HG02571 (cell line): ENCODE results near the gene PKHD1.
"Not testable (repeated sequence)": the region's sequence is repeated elsewhere in the genome, so short reads cannot be mapped to it uniquely, and the experiment has no call there.

Source experiments
- ATAC-seq: cut with Tn5 transposase; IDR thresholded peaks from one replicate; pipeline ENCODE4 v1.9.1; 2021; ENCODE audit warnings: mild to moderate bottlenecking, moderate library complexity; ENCODE audit not compliant: unreplicated experiment

Gene PKHD1

DNA sequence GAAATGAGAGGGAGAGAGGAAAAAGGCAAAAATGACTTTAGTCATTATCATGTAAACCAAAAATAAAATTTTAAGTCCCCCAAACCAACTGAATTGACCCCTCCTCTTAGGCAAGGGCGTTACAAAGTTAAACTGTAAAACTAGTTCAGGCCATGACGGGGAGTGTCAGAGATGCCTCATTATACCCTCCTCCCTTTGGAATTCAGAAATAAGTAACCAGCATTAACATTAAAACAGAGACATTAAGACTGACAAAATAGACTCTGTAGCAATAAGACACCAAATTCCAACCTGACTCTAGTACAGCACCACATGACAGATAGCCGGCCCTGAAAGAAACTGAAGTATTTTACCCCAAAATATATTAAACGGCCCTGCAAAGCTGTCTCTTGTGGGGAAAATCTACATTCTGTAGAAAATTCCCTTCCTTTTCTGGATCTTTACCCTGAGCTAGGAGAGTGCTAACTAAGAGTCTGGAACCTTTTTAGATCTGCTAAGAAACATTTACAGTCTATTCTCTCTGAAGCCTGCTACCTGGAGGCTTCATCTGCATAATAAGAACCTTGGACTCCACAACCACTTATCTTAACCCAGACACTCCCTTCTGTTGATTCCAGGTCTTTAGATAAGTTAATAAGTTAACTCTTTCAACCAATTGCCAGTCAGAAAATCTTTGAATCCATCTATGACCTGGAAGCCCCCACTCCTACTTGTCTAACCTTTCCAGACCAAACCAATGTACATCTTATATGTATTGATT, 150.7 kb downstream of the PKHD1 start:
- ATAC-seq: no peak

DNA sequence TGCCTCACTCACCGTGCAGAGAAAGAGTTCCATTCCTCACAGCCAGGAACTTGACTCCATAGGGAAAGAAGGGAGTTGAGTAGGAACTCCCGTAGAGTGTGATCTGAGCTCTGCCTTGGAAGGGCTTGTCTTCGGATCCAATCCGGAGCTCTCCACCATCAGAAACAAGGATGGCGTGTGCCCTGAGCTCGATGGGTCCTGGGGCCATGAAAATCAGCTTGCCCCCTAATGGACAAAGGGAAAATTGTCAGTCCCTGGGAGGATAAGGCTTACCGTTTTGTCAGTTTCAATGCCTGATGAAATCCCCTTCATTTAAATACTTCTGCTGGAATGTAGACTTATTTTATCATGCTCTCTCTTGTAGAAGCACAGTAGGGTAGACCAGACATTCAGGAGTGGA, 153.3 kb downstream of the PKHD1 start:
- ATAC-seq: no peak

DNA sequence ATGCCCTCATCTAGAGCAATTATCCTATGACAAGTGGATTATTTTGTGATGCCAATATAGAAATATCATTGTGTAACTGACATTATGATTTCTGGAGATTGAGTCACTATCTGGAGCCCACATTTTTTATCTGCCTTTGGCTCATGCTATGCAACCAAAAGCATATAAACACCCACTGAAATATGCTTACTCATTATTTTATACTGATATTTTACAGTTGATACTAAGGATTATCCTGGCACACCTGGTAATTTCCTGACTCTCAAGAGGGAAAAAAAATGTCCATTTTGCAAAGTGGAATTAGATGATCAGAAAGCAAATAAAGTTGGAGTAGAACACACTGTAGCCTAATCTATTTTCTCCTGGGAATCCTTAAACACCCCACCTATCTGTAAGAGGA, 154.5 kb downstream of the PKHD1 start:
- no peak for ATAC-seq

DNA sequence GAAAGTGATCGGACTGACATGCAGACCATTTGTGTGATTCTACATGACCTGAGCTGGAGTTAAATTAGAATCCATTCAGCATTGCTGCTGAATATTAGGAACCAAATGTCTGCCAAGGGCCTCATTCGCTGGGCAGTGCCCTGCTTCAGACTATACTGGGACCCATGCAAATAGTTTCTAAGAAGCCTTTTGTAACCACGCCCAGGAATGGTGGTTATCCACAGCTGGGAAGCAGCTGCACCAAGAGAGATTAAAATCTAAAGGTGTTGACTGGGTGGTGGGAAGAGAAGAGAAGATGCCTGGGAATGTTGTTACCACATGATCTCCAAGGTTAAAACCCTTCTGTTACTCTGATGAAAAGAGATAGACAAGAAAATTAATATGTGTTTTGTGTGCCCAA, 156.8 kb downstream of the PKHD1 start:
- no peak for ATAC-seq

DNA sequence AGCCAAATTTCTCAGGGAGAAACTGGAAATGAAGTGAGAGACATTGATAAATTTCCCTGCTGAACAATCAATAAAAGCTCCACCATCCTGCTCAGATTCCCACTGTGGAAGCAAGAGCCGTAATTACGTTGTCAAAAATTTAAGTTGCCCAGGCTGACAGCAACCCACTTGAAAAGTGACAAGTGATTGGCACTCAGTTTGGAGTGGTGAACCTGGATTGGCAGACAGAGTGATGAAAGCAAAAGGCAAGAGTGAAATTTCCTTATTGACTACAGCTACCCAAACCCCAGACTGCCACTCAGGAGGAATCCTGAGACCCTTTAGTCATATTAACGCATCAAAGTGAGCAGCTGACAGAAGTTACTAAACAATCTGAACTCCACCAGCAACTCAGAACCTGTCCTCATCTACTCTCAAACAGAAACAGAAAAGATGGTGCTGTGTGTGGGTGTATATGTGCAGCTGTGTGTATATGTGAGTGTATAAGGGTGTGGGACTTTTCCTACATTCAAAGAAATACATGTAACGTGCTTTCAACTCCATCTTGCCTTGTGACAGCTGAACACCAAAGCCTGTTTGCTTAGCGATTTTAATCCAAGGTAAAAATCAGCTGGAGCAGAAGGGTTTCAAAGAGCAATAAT, 157.4 kb downstream of the PKHD1 start:
- ATAC-seq: peak; percentile 33

DNA sequence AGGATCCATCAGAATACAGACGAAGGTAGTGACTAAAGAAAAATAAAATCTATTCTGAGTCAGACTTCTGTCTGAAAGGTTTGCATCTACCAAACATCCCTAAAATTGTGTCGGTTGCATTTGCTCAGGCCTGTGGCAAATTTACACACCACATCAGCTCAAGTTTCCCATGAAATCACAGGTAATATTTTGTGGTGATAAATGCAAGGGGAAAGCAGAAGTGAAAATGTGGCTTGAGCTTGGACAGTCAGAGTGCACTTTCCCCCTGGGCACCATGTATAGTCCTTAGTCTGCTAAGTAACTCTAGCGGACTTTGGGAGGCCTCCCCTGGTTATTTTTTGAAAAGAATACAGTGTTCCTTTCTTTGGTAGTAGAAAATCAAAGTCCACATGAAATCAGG, 159.1 kb downstream of the PKHD1 start:
- peak; percentile 63 for ATAC-seq

DNA sequence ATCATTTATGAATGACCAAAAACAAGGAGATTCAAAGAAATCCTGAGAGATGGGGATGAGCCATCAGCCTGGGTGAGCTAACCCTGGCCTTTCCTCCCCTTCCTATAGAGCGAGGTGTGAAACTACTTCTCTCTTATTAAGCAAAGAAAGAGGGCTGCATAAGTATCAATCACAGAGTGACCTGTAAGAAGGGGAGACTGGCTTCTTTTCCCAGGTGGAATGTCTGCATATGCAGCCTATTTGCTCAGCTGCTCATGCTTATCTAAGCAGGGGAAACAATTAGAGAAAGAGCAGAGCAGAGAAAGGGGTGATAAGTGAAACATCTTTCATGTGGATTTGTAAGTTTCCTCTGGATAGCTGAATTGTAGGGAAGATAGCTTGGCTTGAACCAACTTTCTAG, 160.0 kb downstream of the PKHD1 start:
- ATAC-seq: no peak

DNA sequence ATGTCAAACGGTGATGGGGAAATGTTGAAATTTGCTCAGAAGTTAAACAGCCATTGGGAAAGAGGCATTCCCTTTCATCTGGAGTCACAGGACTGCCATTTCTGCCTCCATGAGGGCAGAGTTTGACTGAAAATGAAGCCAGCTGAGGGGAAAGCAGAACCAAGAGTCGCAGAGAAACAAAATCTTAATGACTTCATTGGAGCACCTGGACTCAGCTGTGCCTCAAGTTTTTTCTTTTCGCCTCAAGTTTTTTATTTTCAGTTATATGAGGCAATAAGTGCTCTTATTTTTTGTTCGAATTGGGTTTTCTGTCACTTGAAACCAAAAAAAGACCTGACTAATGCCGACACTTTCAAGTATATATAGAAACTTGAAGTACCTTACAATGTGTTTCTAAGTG, 161.3 kb downstream of the PKHD1 start:
- peak; percentile 56 for ATAC-seq

DNA sequence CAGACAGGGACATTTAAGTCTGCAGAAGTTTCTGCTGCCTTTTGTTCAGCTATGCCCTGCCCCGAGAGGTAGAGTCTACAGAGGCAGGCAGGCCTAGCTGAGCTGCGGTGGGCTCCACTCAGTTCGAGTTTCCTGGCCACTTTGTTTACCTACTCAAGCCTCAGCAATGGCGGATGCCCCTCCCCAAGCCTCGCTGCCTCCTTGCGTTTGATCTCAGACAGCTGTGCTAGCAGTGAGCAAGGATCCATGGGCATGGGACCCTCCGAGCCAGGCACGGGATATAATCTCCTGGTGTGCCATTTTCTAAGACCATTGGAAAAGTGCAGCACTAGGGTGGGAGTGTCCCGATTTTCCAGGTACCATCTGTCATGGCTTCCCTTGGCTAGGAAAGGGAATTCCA, 164.9 kb downstream of the PKHD1 start:
- not testable (repeated sequence) for ATAC-seq

DNA sequence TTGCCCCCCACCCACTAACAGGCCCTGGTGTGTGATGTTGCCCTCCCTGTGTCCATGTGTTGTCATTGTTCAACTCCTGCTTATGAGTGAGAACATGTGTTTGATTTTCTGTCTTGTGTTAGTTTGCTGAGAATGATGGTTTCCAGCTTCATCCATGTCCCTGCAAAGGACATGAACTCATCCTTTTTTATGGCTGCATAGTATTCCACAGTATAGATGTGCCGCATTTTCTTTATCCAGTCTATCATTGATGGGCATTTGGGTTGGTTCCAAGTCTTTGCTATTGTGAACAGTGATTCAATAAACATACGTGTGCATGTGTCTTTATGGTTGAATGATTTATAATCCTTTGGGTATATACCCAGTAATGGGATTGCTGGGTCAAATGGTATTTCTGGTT, 169.1 kb downstream of the PKHD1 start:
- ATAC-seq: not testable (repeated sequence)

DNA sequence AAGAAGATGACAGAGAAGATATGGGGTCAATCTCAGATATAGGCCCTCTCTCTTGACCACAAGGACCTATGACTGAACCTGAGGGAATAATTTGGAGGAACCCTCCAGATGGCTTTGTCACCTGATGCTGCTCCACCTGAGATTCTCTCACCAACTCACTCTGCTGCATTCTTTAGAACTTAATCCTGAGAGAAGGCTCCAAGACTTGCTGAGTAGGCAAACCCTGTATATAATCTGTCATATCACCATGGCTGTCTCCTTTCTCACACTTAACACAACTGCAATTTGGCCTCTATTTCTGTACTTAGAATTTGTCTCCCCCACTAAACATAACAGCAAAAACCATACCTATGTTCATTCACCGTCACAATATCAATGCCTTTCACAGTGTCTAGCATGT, 172.3 kb downstream of the PKHD1 start:
- ATAC-seq: no peak

DNA sequence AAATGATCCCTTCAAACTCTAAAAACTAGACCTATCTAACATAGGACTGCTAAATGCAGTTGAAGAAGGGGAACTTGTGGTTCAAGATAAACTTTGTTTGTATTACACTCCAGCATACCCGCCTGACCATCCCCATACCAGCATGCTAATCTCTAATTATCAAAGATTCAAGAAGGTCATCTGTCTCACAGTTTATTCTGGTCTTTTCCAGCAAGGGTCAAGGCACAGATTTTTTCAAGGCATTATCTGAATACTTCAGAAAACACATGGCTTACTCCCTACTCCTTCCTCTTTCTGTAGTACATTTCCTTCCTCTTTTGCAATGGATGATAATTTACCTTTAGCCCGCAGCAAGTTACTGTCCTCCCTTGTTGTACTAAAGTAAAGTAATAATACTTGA, 174.1 kb downstream of the PKHD1 start:
- no peak for ATAC-seq

DNA sequence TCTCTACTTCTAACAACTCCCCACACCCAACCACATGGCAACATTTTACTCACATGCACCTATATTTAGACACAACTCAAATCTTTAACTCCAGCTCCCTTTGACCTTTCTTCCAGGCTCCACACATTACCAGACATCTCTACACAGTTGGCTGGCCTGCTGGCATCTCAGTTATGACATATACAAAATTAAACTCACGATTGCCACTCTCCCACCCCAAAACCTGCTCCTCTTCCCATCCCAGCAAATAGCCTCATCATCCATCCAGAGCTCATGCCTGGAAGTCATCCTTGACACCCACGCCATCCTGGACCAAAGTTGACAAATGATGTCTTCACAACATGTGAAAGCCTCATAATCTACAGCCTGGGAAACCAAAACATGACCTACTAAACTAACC, 176.6 kb downstream of the PKHD1 start:
- no peak for ATAC-seq

DNA sequence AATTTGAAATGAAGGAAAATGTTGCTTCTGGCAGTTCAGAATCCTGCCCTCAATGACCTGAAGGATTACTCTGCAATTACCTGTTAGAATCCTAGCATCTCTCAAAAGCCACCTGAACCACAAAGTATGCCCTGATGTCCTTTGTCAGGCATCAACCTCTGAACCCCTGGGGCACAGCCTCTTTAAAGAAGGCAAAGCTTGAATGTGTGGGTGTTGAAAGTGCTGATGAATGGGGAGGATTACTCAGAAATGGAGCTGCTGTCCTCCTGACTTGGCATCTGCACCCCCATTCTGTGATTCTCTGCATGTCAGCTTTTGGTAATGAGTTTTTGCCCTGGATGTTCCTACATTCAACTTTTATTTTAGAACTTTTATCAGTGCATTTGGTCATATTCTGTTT, 179.2 kb downstream of the PKHD1 start:
- no peak for ATAC-seq

DNA sequence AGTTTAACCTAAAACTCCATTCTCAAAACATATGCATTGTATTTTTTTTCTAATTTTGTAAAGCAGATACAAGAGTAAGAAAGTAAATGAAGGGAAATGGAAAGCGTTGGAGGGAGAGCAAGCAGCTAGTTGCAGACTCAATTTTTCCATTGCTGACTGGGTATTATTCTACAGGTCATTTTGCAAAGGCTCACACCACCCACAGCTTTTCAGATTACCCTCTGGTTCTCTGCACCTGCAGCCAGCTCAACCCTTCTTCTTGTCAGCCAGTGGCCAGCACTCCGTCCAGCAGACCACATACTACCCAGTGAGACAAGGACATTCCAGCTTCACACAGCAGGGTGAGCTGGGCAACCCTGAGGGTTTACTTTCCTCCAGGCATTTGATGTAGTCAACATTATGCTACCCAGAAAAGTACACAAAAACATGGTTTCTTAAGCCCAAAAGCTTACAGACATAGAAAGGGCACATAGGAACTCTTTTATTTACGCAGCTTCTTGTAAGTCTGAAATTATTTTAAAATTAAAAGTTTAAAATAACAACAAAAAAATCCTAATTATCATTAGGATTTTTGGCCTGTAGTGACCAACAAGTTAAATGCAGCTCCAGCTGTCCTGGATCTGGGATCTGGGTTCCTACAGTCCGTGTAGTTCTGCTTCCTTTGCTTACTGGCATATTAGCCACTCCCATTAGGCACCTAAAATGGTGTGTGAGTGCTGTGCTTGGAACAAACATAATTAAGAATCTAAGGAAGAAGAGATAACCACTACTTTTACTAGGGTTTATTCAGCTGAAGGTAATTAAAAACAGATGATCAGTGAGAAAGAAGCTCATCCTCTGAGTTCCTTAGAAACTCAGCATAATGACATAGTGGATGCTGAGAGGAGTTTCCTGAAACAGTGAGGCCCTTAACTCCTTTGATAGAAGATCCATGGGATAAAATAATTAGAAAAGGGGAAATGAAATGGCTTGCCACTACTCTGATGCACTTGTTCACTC, 185.3 kb downstream of the PKHD1 start:
- peak; percentile 77 for ATAC-seq

DNA sequence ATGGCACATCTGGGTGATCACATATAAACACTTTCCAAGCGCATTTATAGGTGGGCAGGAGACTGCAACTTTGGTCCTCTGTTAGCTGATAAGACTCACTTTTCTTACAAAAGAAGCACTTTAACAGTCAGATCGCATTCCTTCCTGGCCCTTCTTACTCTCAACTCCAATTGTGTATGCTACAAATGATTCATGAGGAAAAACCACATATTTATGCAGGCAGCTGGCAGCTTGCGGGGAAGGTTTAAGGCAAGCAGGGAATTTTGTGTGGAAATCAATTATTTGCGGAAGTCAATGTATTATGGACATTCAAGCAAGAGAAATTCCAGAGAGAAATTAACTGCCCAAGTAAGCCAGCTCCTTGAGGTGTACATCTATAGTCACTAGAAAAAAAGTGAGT, 194.0 kb downstream of the PKHD1 start:
- no peak for ATAC-seq

DNA sequence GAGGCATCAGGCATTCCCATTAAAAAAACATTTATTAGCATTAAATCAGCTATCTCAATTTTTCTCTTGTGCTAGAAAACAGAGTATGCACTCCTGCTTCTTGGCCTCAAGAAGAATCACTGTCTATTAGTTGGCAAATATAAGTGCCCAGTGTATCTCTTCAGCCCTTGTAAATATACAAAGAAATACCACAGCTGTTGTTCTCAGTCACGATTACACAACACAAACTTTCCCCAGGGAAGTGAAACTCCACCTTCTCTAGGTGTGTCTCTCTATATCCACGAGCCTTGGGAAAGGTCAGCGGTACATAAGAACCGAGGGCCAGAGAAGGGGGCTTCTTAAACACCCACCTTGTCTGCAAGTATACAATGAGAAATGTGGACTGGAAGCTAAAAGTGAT, 194.7 kb downstream of the PKHD1 start:
- ATAC-seq: no peak

DNA sequence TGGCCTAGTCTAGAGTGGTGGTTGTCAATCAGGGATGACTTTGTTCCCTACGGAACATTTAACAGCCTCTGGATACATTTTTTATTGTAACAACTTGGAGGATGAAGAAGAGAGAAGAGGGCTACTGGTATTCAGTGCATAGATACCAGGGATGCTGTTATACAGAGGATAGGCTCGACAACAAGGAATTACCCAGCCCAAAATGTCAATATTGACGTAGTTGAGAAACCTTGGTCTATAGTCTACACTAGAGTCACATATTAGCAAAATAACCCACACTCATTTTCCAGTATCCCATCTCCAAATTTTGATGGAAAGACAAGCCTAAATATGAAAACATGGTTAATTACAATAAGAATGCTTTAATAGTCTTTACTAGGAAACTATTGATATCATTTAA, 195.1 kb downstream of the PKHD1 start:
- no peak for ATAC-seq

DNA sequence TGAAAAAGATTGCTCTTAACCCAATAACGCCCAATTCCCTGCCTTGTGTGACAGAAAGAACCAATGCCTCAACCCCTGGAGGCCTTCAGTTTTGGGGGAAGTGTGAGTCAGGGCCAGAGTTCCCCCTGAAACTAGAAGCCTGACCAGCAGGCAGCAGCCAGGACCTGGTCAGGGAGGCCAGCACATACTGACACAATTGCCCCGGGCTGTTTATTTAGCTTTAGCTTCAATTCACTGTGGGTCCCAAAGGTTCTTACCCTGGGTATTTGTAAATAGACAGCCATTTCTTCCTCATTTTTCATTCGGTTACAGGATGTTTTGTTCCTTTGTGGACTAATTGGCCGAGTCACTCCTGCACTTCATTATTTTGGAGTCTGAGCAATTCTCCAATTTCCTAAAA, 195.6 kb downstream of the PKHD1 start:
- ATAC-seq: no peak

DNA sequence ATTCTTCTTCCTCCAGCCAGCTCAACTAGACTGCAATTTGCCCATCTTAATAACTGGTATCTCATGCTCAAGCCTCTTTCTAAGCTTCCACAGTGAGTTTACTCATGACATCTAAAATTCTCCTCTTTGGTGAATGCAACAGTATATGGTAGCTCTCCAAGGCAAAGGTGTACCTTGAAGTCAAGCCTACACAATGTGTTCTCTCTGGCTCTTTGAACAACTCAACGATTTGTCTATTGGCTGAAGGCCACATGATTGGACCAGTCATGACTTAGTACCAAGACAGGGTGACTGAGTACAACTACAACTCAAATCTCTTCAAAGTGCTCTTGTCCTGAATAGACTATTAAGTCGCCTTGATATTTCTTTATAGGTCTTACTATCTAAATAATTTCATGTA, 199.6 kb downstream of the PKHD1 start:
- no peak for ATAC-seq

DNA sequence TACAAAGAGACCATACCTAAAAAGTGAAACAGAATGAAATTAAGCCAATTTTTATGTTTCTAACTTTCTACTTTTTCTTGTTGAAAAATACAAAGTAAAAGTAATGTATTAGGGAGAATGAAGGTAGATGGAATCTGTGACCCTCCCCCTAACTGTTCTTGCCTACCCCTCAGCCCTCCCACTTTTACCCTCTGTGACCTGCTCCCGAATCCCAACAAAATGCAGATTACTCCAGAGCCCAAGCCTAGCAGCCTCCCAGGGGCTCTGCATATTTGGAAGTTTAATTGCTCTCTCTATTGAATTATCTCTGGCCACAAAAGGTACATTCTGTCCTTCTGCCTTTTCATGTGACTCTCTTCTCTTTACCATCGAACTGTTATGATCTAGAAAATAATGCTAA, 201.5 kb downstream of the PKHD1 start:
- ATAC-seq: no peak
